WTC11 (cell line): ENCODE measurements around the gene KCNMB3. TPM values are rescaled to one million over a fixed set of nuclear protein-coding genes. Genes with fewer than 3 reads are reported as not detected.

Experiments used
- ATAC-seq: fragments of 200-7000 bp; cut with Tn5 transposase; 2 replicates; pipeline ENCODE4 v1.10.0; 2021; ENCODE audit warnings: mild to moderate bottlenecking, moderate library complexity
- CTCF ChIA-PET: fragments of 300-600 bp; sonication (Branson Sonifier 250); formaldehyde crosslinking; loops from one replicate; lab custom pipeline; 2021; ENCODE audit warnings: antibody characterized with exemption; lab: Charles Lee
- POLR2A ChIA-PET: fragments of 350-600 bp; sonication (Branson Sonifier 250); formaldehyde crosslinking; loops from one replicate; lab custom pipeline; 2021; ENCODE audit warnings: antibody characterized with exemption; lab: Charles Lee
- DNase-seq: peaks from one replicate; pipeline ENCODE4 v3.0.0; 2021; ENCODE audit warnings: low spot score
- H3K27ac Mint-ChIP-seq: 2 replicates; pipeline ENCODE4 v1.8.0; 2021; ENCODE audit warnings: mixed read lengths
- H3K27me3 Mint-ChIP-seq: 2 replicates; pipeline ENCODE4 v1.8.0; 2021; ENCODE audit warnings: low read depth, mild to moderate bottlenecking, moderate library complexity, mixed read lengths
- H3K36me3 Mint-ChIP-seq: 2 replicates; pipeline ENCODE4 v1.8.0; 2021; ENCODE audit warnings: mixed read lengths
- H3K4me1 Mint-ChIP-seq: 2 replicates; pipeline ENCODE4 v1.8.0; 2022; ENCODE audit warnings: mixed read lengths
- H3K4me3 Mint-ChIP-seq: 2 replicates; pipeline ENCODE4 v1.8.0; 2021; ENCODE audit warnings: mild to moderate bottlenecking, moderate library complexity, mixed read lengths
- H3K9me3 Mint-ChIP-seq: 2 replicates; pipeline ENCODE4 v1.8.0; 2021; ENCODE audit warnings: mixed read lengths
- ATF3 ChIP-seq: sonication (generic); formaldehyde crosslinking; conservative IDR thresholded peaks from 2 replicates; pipeline ENCODE4 v1.8.1; 2022; ENCODE audit warnings: mild to moderate bottlenecking, missing genetic modification reagents
- CDX4 ChIP-seq: fragments of 250-450 bp; sonication (Bioruptor Pico); IDR thresholded peaks from 2 replicates; pipeline ENCODE4 v1.9.0; 2021; ENCODE audit warnings: moderate library complexity, mild to moderate bottlenecking, inconsistent platforms, borderline replicate concordance
- CREM ChIP-seq: sonication (generic); formaldehyde crosslinking; IDR thresholded peaks from 2 replicates; pipeline ENCODE4 v1.8.1; 2022; ENCODE audit warnings: mild to moderate bottlenecking, missing genetic modification reagents, moderate library complexity
- E2F4 ChIP-seq: sonication (generic); formaldehyde crosslinking; IDR thresholded peaks from 2 replicates; pipeline ENCODE4 v1.8.1; 2022; ENCODE audit warnings: low read depth, mild to moderate bottlenecking, moderate library complexity, missing genetic modification reagents, borderline replicate concordance
- E2F5 ChIP-seq: sonication (generic); formaldehyde crosslinking; IDR thresholded peaks from 2 replicates; pipeline ENCODE4 v1.8.1; 2022; ENCODE audit warnings: mild to moderate bottlenecking, moderate library complexity, missing genetic modification reagents
- ESRRA ChIP-seq: sonication (generic); formaldehyde crosslinking; IDR thresholded peaks from 2 replicates; pipeline ENCODE4 v1.8.1; 2022; ENCODE audit warnings: mild to moderate bottlenecking, missing genetic modification reagents, borderline replicate concordance
- FOXK1 ChIP-seq: sonication (generic); formaldehyde crosslinking; IDR thresholded peaks from 2 replicates; pipeline ENCODE4 v1.8.0; 2022; ENCODE audit warnings: mild to moderate bottlenecking, moderate library complexity, missing genetic modification reagents
- HMGA2 ChIP-seq: fragments of 250-450 bp; sonication (Bioruptor Pico); IDR thresholded peaks from 2 replicates; pipeline ENCODE4 v1.4.0; 2021; ENCODE audit warnings: mild to moderate bottlenecking, moderate library complexity
- HMGXB4 ChIP-seq: sonication (generic); formaldehyde crosslinking; IDR thresholded peaks from 2 replicates; pipeline ENCODE4 v1.8.1; 2023; ENCODE audit warnings: mild to moderate bottlenecking, moderate library complexity, missing genetic modification reagents
- IRF2 ChIP-seq: sonication (generic); formaldehyde crosslinking; IDR thresholded peaks from 2 replicates; pipeline ENCODE4 v1.8.0; 2022; ENCODE audit warnings: low read depth, missing genetic modification reagents, borderline replicate concordance
- JAZF1 ChIP-seq: fragments of 250-450 bp; sonication (Bioruptor Pico); IDR thresholded peaks from 2 replicates; pipeline ENCODE4 v1.9.0; 2021; ENCODE audit warnings: moderate library complexity, mild to moderate bottlenecking, inconsistent platforms
- JUN ChIP-seq: sonication (generic); formaldehyde crosslinking; IDR thresholded peaks from 2 replicates; pipeline ENCODE4 v1.8.0; 2023; ENCODE audit warnings: mild to moderate bottlenecking, missing genetic modification reagents
- NFE2L1 ChIP-seq: sonication (generic); formaldehyde crosslinking; IDR thresholded peaks from 2 replicates; pipeline ENCODE4 v1.8.1; 2023; ENCODE audit warnings: missing genetic modification reagents
- NFYB ChIP-seq: sonication (generic); formaldehyde crosslinking; conservative IDR thresholded peaks from 2 replicates; pipeline ENCODE4 v1.8.0; 2022; ENCODE audit warnings: low read depth, missing genetic modification reagents
- NR2C2 ChIP-seq: sonication (generic); formaldehyde crosslinking; IDR thresholded peaks from 2 replicates; pipeline ENCODE4 v1.8.0; 2022; ENCODE audit warnings: mild to moderate bottlenecking, missing genetic modification reagents
- PRRX2 ChIP-seq: fragments of 250-450 bp; sonication (Bioruptor Pico); IDR thresholded peaks from 2 replicates; pipeline ENCODE4 v1.8.0; 2021; ENCODE audit warnings: mild to moderate bottlenecking
- SMAD3 ChIP-seq: sonication (generic); formaldehyde crosslinking; IDR thresholded peaks from 2 replicates; pipeline ENCODE4 v1.8.0; 2022; ENCODE audit warnings: missing genetic modification reagents, mild to moderate bottlenecking, borderline replicate concordance
- SMAD4 ChIP-seq: sonication (generic); formaldehyde crosslinking; IDR thresholded peaks from 2 replicates; pipeline ENCODE4 v1.8.0; 2022; ENCODE audit warnings: mild to moderate bottlenecking, missing genetic modification reagents
- TCF7 ChIP-seq: sonication (generic); formaldehyde crosslinking; IDR thresholded peaks from 2 replicates; pipeline ENCODE4 v1.8.0; 2022; ENCODE audit warnings: mild to moderate bottlenecking, low read depth, missing genetic modification reagents, moderate library complexity
- TEAD4 ChIP-seq: sonication (generic); formaldehyde crosslinking; IDR thresholded peaks from 2 replicates; pipeline ENCODE4 v1.8.0; 2022; ENCODE audit warnings: mild to moderate bottlenecking, missing genetic modification reagents
- ZNF121 ChIP-seq: sonication (generic); formaldehyde crosslinking; IDR thresholded peaks from 2 replicates; pipeline ENCODE4 v1.8.0; 2023; ENCODE audit warnings: missing genetic modification reagents
- ZNF138 ChIP-seq: sonication (generic); formaldehyde crosslinking; conservative IDR thresholded peaks from 2 replicates; pipeline ENCODE4 v1.8.1; 2022; ENCODE audit warnings: mild to moderate bottlenecking, moderate library complexity, missing genetic modification reagents
- ZNF263 ChIP-seq: sonication (generic); formaldehyde crosslinking; IDR thresholded peaks from 2 replicates; pipeline ENCODE4 v1.8.1; 2022; ENCODE audit warnings: low read depth, mild to moderate bottlenecking, moderate library complexity, missing genetic modification reagents
- ZNF317 ChIP-seq: sonication (generic); formaldehyde crosslinking; IDR thresholded peaks from 2 replicates; pipeline ENCODE4 v1.8.1; 2023; ENCODE audit warnings: low read depth, mild to moderate bottlenecking, moderate library complexity, missing genetic modification reagents, borderline replicate concordance
- ZNF396 ChIP-seq: fragments of 250-450 bp; sonication (Bioruptor Pico); IDR thresholded peaks from 2 replicates; pipeline ENCODE4 v1.8.0; 2021; ENCODE audit warnings: mild to moderate bottlenecking, moderate library complexity, borderline replicate concordance
- ZSCAN18 ChIP-seq: fragments of 250-450 bp; sonication (Bioruptor Pico); IDR thresholded peaks from 2 replicates; pipeline ENCODE4 v2.1.2; 2022; ENCODE audit warnings: mild to moderate bottlenecking, moderate library complexity
- total RNA-seq: library from RNA; stranded (reverse); gene quantifications from 3 replicates; pipeline ENCODE4 v1.2.3, GENCODE V29; 2021

The KCNMB3 gene
- total RNA-seq, 1 experiment from 2014 or later: 1.7 TPM

GRCh38 chr3:179278932-179279693 is 28.2 kb upstream of the KCNMB3 start (continued):
- TF ChIP-seq ZNF317 (CRISPR knock-in tag) (no peak), ATF3 (no peak), HMGA2 (CRISPR knock-in tag) (no peak), ESRRA (CRISPR knock-in tag) (no peak), SMAD4 (no peak)

- CTCF ChIA-PET: no interaction called here
- Mint-ChIP-seq H3K4me3 (no peak overlapping the region), H3K36me3 (no peaks in the 10 kb centered on the region), H3K27me3 (no peaks in the 10 kb centered on the region), H3K4me1 (peaks cover 7% of the 10 kb centered on the region), H3K27ac (no peak overlapping the region), H3K9me3 (no peaks in the 10 kb centered on the region)
- POLR2A ChIA-PET: no interaction called here
- DNase-seq: no peak
- TF ChIP-seq E2F5 (CRISPR knock-in tag): no peak
- no peak for TF ChIP-seq ZNF263 (CRISPR knock-in tag)
- TF ChIP-seq TCF7: no peak
- no peak for TF ChIP-seq NR2C2 (CRISPR knock-in tag)
- no peak for TF ChIP-seq PRRX2 (CRISPR knock-in tag)
- no peak for TF ChIP-seq CREM
- no peak for TF ChIP-seq ZNF121 (CRISPR knock-in tag)
- no peak for TF ChIP-seq CDX4
- no peak for TF ChIP-seq JUN (CRISPR knock-in tag)
- TF ChIP-seq ZNF138: no peak
- no peak for TF ChIP-seq TEAD4 (CRISPR knock-in tag)
- TF ChIP-seq ZNF396: no peak
- TF ChIP-seq E2F4 (CRISPR knock-in tag): no peak
- no peak for TF ChIP-seq HMGXB4 (CRISPR knock-in tag)
- no peak for TF ChIP-seq NFE2L1 (CRISPR knock-in tag)
- no peak for ATAC-seq
Measured at GRCh38 chr3:179278151-179278550, 27.2 kb upstream of the KCNMB3 start.

GRCh38 chr3:179276743-179277142 is 25.8 kb upstream of the KCNMB3 start:
- ChIA-PET CTCF (no interaction called here), POLR2A (no interaction called here)
- Mint-ChIP-seq H3K4me3 (no peak overlapping the region), H3K36me3 (no peaks in the 10 kb centered on the region), H3K4me1 (peaks cover 7% of the 10 kb centered on the region), H3K27me3 (no peaks in the 10 kb centered on the region), H3K27ac (no peak overlapping the region), H3K9me3 (no peaks in the 10 kb centered on the region)
- no peak for ATAC-seq
- no peak for DNase-seq
- no peak for TF ChIP-seq IRF2
- no peak for TF ChIP-seq ZNF317 (CRISPR knock-in tag)
- no peak for TF ChIP-seq FOXK1 (CRISPR knock-in tag)
- TF ChIP-seq SMAD3 (CRISPR knock-in tag): no peak
- no peak for TF ChIP-seq JAZF1 (CRISPR knock-in tag)
- no peak for TF ChIP-seq ZSCAN18 (CRISPR knock-in tag)
- TF ChIP-seq NFYB (CRISPR knock-in tag): no peak
